Neural progenitor cell (in vitro differentiated cells): ENCODE data around the gene SLAMF9.

ENCODE experiments used
- CTCF ChIP-seq: fragments of 200-600 bp; sonication (generic); IDR thresholded peaks from 2 replicates; pipeline ENCODE4 v1.5.1; 2017; ENCODE audit warnings: antibody characterized with exemption, mild to moderate bottlenecking
- EZH2 ChIP-seq: fragments of 200-600 bp; sonication (generic); IDR thresholded peaks from 2 replicates; pipeline ENCODE4 v1.6.1; 2017; ENCODE audit warnings: antibody characterized with exemption, mild to moderate bottlenecking, moderate library complexity
- EZH2phosphoT487 ChIP-seq: fragments of 200-600 bp; sonication (generic); IDR thresholded peaks from 2 replicates; pipeline ENCODE4 v1.6.1; 2017; ENCODE audit warnings: antibody characterized with exemption

GRCh38 chr1:159986093-159986492 is 32.1 kb upstream of the SLAMF9 start:
- TF ChIP-seq EZH2phosphoT487: no peak
- no peak for TF ChIP-seq EZH2
- TF ChIP-seq CTCF: no peak
